H9 (cell line): ENCODE data around the gene APPL2. TPM values are rescaled to one million over a fixed set of nuclear protein-coding genes. Genes with fewer than 3 reads are reported as not detected.

Experiments
- DNase-seq: peaks from one replicate; pipeline ENCODE4 v3.0.0-alpha.2; 2017
- H2AFZ ChIP-seq: one replicate; pipeline ENCODE4 v1.6.1; 2013; ENCODE audit warnings: mild to moderate bottlenecking, low read length, control low read depth, moderate library complexity
- H2AK5ac ChIP-seq: 2 replicates; pipeline ENCODE4 v1.6.1; 2013; ENCODE audit warnings: low read length, control low read depth, mixed read lengths; ENCODE audit not compliant: insufficient read length
- H2BK120ac ChIP-seq: one replicate; pipeline ENCODE4 v1.6.1; 2013; ENCODE audit warnings: low read depth, mild to moderate bottlenecking, low read length, control low read depth, inconsistent platforms; ENCODE audit not compliant: poor library complexity, severe bottlenecking
- H2BK12ac ChIP-seq: 2 replicates; pipeline ENCODE4 v1.6.1; 2013; ENCODE audit warnings: low read length, control low read depth, mixed read lengths, low read depth; ENCODE audit not compliant: insufficient read length
- H2BK15ac ChIP-seq: 2 replicates; pipeline ENCODE4 v1.6.1; 2013; ENCODE audit warnings: low read depth, low read length, control low read depth
- H2BK20ac ChIP-seq: one replicate; pipeline ENCODE4 v1.6.1; 2013; ENCODE audit warnings: low read depth, mild to moderate bottlenecking, low read length, control low read depth, inconsistent platforms; ENCODE audit not compliant: poor library complexity, severe bottlenecking
- H2BK5ac ChIP-seq: 2 replicates; pipeline ENCODE4 v1.6.1; 2013; ENCODE audit warnings: low read length, control low read depth, mixed read lengths; ENCODE audit not compliant: insufficient read length
- H3K14ac ChIP-seq: 2 replicates; pipeline ENCODE4 v1.6.1; 2013; ENCODE audit warnings: low read length, control low read depth; ENCODE audit not compliant: insufficient read depth
- H3K18ac ChIP-seq: 2 replicates; pipeline ENCODE4 v1.6.1; 2013; ENCODE audit warnings: low read depth, mild to moderate bottlenecking, mixed read lengths, low read length, control low read depth; ENCODE audit not compliant: insufficient read length
- H3K23ac ChIP-seq: 2 replicates; pipeline ENCODE4 v1.6.1; 2013; ENCODE audit warnings: low read length, control low read depth, mixed read lengths, low read depth; ENCODE audit not compliant: insufficient read length
- H3K23me2 ChIP-seq: 2 replicates; pipeline ENCODE4 v1.6.1; 2013; ENCODE audit warnings: low read depth, mild to moderate bottlenecking, mixed read lengths, low read length, control low read depth; ENCODE audit not compliant: insufficient read length, poor library complexity, severe bottlenecking
- H3K27ac ChIP-seq: 2 replicates; pipeline ENCODE4 v1.5.1; 2013; ENCODE audit warnings: low read length, control low read depth, mixed read lengths, low read depth; ENCODE audit not compliant: insufficient read length
- H3K27me3 ChIP-seq: 2 replicates; pipeline ENCODE4 v1.6.1; 2013; ENCODE audit warnings: low read length, control low read depth, inconsistent platforms; ENCODE audit not compliant: insufficient read depth
- H3K4ac ChIP-seq: 2 replicates; pipeline ENCODE4 v1.6.1; 2013; ENCODE audit warnings: low read depth, mild to moderate bottlenecking, control low read depth, inconsistent platforms, low read length, moderate library complexity
- H3K4me1 ChIP-seq: 2 replicates; pipeline ENCODE4 v1.6.1; 2013; ENCODE audit warnings: low read length, control low read depth, inconsistent platforms; ENCODE audit not compliant: insufficient read depth
- H3K4me2 ChIP-seq: 2 replicates; pipeline ENCODE4 v1.6.1; 2013; ENCODE audit warnings: low read length, control low read depth, mixed read lengths; ENCODE audit not compliant: insufficient read length, insufficient read depth
- H3K56ac ChIP-seq: 2 replicates; pipeline ENCODE4 v1.6.1; 2013; ENCODE audit warnings: low read depth, mild to moderate bottlenecking, mixed read lengths, low read length, control low read depth; ENCODE audit not compliant: insufficient read length
- H3K79me1 ChIP-seq: 2 replicates; pipeline ENCODE4 v1.6.1; 2013; ENCODE audit warnings: low read depth, mild to moderate bottlenecking, moderate library complexity, low read length, control low read depth, inconsistent platforms; ENCODE audit not compliant: insufficient read depth, poor library complexity, severe bottlenecking
- H3K79me2 ChIP-seq: 2 replicates; pipeline ENCODE4 v1.6.1; 2013; ENCODE audit warnings: low read length, control low read depth, inconsistent platforms; ENCODE audit not compliant: insufficient read depth
- H3K9ac ChIP-seq: 2 replicates; pipeline ENCODE4 v1.6.1; 2013; ENCODE audit warnings: low read length, control low read depth, mixed read lengths; ENCODE audit not compliant: insufficient read length; ENCODE audit errors: extremely low read depth
- H3K9me3 ChIP-seq: one replicate; pipeline ENCODE4 v1.6.1; 2013; ENCODE audit warnings: low read depth, low read length, inconsistent platforms; ENCODE audit not compliant: control insufficient read depth
- H3T11ph ChIP-seq: one replicate; pipeline ENCODE4 v1.6.1; 2013; ENCODE audit warnings: mild to moderate bottlenecking, low read length, control low read depth, inconsistent platforms
- H4K20me1 ChIP-seq: one replicate; pipeline ENCODE4 v1.6.1; 2013; ENCODE audit not compliant: control insufficient read depth, insufficient read length, insufficient read depth
- H4K5ac ChIP-seq: 2 replicates; pipeline ENCODE4 v1.6.1; 2013; ENCODE audit warnings: low read depth, mild to moderate bottlenecking, mixed read lengths, low read length, control low read depth; ENCODE audit not compliant: insufficient read length
- H4K8ac ChIP-seq: replicated peaks from 2 replicates; pipeline ENCODE4 v1.6.1; 2013; ENCODE audit warnings: low read length, control low read depth, mixed read lengths, low read depth; ENCODE audit not compliant: insufficient read length
- H4K91ac ChIP-seq: 2 replicates; pipeline ENCODE4 v1.6.1; 2013; ENCODE audit warnings: low read depth, mild to moderate bottlenecking, moderate library complexity, mixed read lengths, low read length, control low read depth; ENCODE audit not compliant: insufficient read length
- H3K27ac Mint-ChIP-seq, 3 experiments: 2 replicates in 2 of 3; 3 replicates in 1 of 3; pipeline ENCODE4 v1.8.0; 2020 to 2021; ENCODE audit warnings: mixed read lengths in 3 of 3, mild to moderate bottlenecking in 1 of 3, moderate library complexity in 1 of 3
- H3K27me3 Mint-ChIP-seq: 2 replicates; pipeline ENCODE4 v1.8.0; 2021; ENCODE audit warnings: low read depth, mild to moderate bottlenecking, moderate library complexity, mixed read lengths
- H3K36me3 Mint-ChIP-seq, 3 experiments: 2 replicates in 2 of 3; 3 replicates in 1 of 3; pipeline ENCODE4 v1.8.0; 2020 to 2021; ENCODE audit warnings: low read depth in 3 of 3, mixed read lengths in 3 of 3; ENCODE audit not compliant: insufficient read depth in 1 of 3
- H3K4me1 Mint-ChIP-seq, 2 experiments: 2 replicates each; pipeline ENCODE4 v1.8.0; 2020; ENCODE audit warnings: mixed read lengths in 2 of 2
- H3K4me3 Mint-ChIP-seq, 2 experiments: 2 replicates in 1 of 2; 3 replicates in 1 of 2; pipeline ENCODE4 v1.8.0; 2020 to 2021; ENCODE audit warnings: mild to moderate bottlenecking in 2 of 2, mixed read lengths in 2 of 2, moderate library complexity in 1 of 2
- H3K9me3 Mint-ChIP-seq, 2 experiments: 2 replicates in 1 of 2; 3 replicates in 1 of 2; pipeline ENCODE4 v1.8.0; 2020; ENCODE audit warnings: mild to moderate bottlenecking in 2 of 2, mixed read lengths in 2 of 2, moderate library complexity in 1 of 2
- WGBS: extraction: QIAGEN DNeasy Blood & Tissue Kit; methylation state at CpG from one replicate; pipeline ENCODE4 v1.1.7; 2013; ENCODE audit warnings: missing lambda C conversion rate, low lambda C conversion rate, mixed read lengths; ENCODE audit not compliant: insufficient read length; ENCODE audit errors: extremely low coverage; 5-methylcytosine and 5-hydroxymethylcytosine counted together
- total RNA-seq: library from RNA; stranded (reverse); gene quantifications from 2 replicates; pipeline ENCODE4 v1.2.1, GENCODE V29; 2021
- TF ChIP-seq, protein P1 (sequence below): fragments of 200-600 bp; sonication (generic); conservative IDR thresholded peaks from 3 replicates; pipeline ENCODE4 v1.8.0; 2021; ENCODE audit warnings: antibody characterized with exemption, mild to moderate bottlenecking

The APPL2 gene
- total RNA-seq, 1 experiment from 2014 or later: 18.5 TPM

DNA sequence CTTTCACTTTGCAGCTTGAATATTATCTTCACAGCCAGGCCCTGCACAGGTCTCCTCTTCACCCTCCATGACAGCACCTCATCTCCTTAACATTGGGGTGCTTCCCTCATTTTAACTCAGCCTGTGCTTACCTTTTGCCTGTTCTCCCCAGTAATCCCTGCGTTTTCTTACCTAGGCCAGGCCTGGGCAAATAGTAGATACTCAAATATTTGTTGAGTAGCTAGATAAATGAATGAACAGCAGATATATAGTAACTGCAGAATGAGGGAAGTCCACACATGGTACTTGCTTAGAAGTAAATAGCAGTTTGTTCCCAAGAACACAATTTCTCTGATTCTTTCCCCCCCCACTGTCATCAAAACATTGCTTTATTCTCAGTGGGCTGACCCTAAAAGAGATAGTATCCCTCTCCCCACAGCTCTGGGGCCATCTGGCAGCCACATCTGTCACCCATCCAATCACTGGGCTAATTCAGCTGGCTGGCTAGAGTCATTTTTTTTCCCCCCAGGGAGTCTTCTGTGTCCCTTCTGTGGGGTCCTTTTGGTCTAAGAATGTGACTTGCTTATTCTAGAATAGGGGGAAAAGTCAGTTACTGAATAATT, 43.2 kb downstream of the APPL2 start:
- Histone ChIP-seq H2BK5ac (no peak overlapping the region), H3K27ac (no peak overlapping the region), H3K4ac (no peak overlapping the region), H2BK15ac (no peak overlapping the region), H4K91ac (no peak overlapping the region), H3K79me1 (no peaks in the 10 kb centered on the region), H3K79me2 (no peaks in the 10 kb centered on the region), H3K9me3 (no peaks in the 10 kb centered on the region), H3K23ac (no peak overlapping the region), H2BK120ac (no peak overlapping the region), H4K20me1 (no peaks in the 10 kb centered on the region), H2AFZ (no peak overlapping the region), H3K56ac (no peak overlapping the region), H3K14ac (no peak overlapping the region), H3K4me2 (no peak overlapping the region), H4K5ac (no peak overlapping the region), H4K8ac (no peak overlapping the region), H3K18ac (no peak overlapping the region), H3K27me3 (no peaks in the 10 kb centered on the region), H3T11ph (no peak overlapping the region), H3K9ac (no peak overlapping the region), H3K4me1 (no peaks in the 10 kb centered on the region), H3K23me2 (no peaks in the 10 kb centered on the region), H2AK5ac (no peak overlapping the region), H2BK12ac (no peak overlapping the region), H2BK20ac (no peak overlapping the region)
- no peak for DNase-seq
- Mint-ChIP-seq H3K27me3 (no peaks in the 10 kb centered on the region; the same call in 1 of the 2 replicates), H3K27ac (no peak overlapping the region), H3K9me3 (no peaks in the 10 kb centered on the region), H3K36me3 (peaks cover 13 to 61% (median 46%) of the 10 kb centered on the region in 3 experiments; a peak in 6 of 7 replicates), H3K4me1 (no peaks in the 10 kb centered on the region), H3K4me3 (no peak overlapping the region)
- no CpG with 5 or more reads among the region's 1 CpG for WGBS
- TF ChIP-seq, protein P1, sequence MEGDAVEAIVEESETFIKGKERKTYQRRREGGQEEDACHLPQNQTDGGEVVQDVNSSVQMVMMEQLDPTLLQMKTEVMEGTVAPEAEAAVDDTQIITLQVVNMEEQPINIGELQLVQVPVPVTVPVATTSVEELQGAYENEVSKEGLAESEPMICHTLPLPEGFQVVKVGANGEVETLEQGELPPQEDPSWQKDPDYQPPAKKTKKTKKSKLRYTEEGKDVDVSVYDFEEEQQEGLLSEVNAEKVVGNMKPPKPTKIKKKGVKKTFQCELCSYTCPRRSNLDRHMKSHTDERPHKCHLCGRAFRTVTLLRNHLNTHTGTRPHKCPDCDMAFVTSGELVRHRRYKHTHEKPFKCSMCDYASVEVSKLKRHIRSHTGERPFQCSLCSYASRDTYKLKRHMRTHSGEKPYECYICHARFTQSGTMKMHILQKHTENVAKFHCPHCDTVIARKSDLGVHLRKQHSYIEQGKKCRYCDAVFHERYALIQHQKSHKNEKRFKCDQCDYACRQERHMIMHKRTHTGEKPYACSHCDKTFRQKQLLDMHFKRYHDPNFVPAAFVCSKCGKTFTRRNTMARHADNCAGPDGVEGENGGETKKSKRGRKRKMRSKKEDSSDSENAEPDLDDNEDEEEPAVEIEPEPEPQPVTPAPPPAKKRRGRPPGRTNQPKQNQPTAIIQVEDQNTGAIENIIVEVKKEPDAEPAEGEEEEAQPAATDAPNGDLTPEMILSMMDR: no peak
